ENCODE data around the gene RAB40C.

The RAB40C gene

DNA sequence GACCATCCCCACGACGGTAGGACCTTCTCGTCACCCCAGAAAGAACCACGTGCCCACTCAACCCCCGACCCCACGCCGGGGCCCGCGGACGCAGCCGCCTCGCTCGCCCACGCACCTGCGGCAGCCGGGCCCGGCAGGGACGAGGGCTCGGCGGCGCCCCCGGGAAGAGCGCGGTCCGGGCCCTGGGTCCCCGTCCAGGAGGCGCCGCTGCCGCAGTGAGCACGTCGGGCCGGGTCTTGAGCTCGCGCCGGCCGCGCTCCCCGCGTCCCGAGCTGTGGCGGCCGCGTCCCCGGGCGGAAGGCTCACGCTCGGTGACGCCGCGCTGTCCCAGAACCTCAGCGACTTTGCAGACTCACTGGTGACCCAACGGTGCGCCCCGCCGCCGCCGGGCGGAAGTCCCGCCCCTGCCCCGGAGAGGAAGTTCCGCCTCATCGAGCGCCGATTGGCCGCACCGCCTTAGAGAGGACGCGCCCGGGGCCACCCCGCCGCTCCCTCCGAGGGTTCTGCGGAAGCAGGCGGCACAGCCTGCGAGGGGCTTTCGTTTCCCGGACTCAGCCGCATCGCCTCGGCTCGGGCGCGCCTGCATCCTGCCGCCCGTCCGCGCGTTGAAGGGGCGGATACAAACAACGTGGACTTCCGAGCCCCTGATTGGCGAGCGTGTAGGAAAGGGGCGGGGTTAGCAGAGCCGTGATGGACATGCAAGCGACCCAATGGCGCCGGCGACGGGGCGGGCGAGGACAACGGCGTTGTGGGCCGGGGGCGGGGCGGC is 793 bp upstream of the RAB40C start:
- H3K4me3 ChIP-seq (ENCODE audit: low read depth, low read length): peak overlapping the region; percentile 68
- TF ChIP-seq, protein P1, sequence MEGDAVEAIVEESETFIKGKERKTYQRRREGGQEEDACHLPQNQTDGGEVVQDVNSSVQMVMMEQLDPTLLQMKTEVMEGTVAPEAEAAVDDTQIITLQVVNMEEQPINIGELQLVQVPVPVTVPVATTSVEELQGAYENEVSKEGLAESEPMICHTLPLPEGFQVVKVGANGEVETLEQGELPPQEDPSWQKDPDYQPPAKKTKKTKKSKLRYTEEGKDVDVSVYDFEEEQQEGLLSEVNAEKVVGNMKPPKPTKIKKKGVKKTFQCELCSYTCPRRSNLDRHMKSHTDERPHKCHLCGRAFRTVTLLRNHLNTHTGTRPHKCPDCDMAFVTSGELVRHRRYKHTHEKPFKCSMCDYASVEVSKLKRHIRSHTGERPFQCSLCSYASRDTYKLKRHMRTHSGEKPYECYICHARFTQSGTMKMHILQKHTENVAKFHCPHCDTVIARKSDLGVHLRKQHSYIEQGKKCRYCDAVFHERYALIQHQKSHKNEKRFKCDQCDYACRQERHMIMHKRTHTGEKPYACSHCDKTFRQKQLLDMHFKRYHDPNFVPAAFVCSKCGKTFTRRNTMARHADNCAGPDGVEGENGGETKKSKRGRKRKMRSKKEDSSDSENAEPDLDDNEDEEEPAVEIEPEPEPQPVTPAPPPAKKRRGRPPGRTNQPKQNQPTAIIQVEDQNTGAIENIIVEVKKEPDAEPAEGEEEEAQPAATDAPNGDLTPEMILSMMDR (IDR thresholded peaks at IDR 0.05; ENCODE audit: borderline replicate concordance, insufficient read depth, low read depth, low read length): no peak

DNA sequence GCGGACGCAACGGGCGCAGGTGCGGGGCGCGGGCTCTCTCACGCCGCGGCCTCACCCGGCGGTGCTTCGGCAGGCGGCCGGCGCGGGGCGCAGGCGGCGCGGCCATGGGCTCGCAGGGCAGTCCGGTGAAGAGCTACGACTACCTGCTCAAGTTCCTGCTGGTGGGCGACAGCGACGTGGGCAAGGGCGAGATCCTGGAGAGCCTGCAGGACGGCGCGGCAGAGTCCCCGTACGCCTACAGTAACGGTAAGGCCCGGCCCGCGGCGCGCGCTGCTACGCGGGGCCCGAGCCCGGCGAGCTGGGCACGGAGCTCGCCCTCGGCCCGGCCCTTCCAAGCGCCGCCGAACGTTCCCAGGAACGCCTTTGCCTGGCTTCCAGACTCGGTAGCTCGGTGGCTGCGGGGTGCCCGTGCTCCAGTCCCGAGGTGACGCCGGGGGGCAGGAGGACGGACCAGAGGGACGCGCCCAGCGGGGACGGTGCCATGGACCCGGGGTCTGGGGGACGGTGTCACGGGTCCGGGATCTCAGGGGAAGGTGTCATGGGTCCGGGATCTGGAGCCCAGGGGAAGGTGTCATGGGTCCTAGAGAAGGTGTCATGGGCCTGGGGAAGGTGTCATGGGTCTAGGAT is 435 bp downstream of the RAB40C start:
- TF ChIP-seq, protein P1 (IDR thresholded peaks at IDR 0.05; ENCODE audit: borderline replicate concordance, insufficient read depth, low read depth, low read length): no peak
- peak overlapping the region; percentile 79 for H3K4me3 ChIP-seq (ENCODE audit: low read depth, low read length)

DNA sequence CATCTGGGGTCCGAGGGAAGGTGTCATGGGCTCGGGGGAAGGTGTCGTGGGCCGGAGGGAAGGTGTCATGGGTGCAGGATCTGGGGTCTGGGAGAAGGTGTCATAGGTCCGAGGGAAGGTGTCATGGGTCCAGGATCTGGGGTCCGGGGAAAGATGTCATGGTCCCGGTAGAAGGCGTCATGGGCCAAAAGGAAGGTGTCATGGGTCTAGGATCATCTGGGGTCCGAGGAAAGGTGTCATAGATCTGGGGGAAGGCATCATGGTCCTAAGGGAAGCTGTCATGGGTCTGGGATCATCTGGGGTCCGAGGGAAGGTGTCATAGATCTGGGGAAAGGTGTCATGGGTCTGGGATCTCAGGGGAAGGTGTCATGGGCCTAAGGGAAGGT is 942 bp downstream of the RAB40C start:
- TF ChIP-seq, protein P1 (IDR thresholded peaks at IDR 0.05; ENCODE audit: borderline replicate concordance, insufficient read depth, low read depth, low read length): no peak
- H3K4me3 ChIP-seq (ENCODE audit: low read depth, low read length): peak overlapping the region; percentile 79

DNA sequence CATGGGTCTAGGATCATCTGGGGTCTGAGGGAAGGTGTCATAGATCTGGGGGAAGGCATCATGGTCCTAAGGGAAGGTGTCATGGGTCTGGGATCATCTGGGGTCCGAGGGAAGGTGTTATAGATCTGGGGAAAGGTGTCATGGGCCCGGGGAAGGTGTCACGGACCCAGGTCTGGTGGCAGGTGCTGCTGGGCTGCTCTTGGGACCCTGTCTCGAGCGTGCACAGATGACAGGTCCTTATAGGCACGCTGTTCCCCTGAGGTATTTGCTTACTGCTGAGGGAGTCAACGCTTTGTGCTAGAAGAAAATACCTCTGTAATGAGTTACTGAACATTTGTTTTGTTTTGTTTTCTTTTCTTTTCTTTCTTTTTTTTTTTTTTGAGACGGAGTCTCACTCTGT is 1.4 kb downstream of the RAB40C start:
- TF ChIP-seq, protein P1 (IDR thresholded peaks at IDR 0.05; ENCODE audit: borderline replicate concordance, insufficient read depth, low read depth, low read length): no peak
- peak overlapping the region; percentile 79 for H3K4me3 ChIP-seq (ENCODE audit: low read depth, low read length)

DNA sequence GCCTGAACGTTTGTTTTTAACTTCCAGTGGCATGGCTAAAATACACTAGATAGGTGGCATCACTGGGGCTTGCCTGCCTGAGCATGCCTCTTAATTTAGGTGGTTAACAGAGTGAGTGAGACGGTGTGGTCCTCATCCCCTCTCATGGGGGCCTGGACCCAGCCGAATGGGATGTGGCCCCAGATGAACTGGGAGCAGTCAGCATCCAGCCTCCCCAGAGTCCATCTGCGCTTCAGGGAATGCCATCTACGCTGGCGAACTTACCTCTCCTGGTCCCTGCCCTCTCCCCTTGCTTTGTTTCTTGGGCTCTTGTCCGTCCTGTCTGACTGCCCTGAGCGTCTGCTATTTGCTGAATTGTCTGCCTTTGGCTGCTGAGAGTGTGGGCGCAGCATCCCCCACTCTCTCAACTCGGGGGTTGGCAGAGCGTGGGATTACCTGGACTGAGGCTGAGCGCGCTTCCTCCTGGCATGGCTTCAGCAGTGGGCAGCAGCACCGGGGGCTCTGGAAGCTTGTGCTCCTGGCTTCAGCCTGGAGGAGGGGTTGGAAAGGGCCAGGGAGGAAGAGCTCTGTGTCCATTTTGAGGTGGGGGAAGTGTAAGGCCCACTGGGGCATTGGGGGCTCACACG is 2.1 kb downstream of the RAB40C start:
- no peak overlapping the region for H3K4me3 ChIP-seq (ENCODE audit: low read depth, low read length)
- TF ChIP-seq, protein P1 (IDR thresholded peaks at IDR 0.05; ENCODE audit: borderline replicate concordance, insufficient read depth, low read depth, low read length): no peak

DNA sequence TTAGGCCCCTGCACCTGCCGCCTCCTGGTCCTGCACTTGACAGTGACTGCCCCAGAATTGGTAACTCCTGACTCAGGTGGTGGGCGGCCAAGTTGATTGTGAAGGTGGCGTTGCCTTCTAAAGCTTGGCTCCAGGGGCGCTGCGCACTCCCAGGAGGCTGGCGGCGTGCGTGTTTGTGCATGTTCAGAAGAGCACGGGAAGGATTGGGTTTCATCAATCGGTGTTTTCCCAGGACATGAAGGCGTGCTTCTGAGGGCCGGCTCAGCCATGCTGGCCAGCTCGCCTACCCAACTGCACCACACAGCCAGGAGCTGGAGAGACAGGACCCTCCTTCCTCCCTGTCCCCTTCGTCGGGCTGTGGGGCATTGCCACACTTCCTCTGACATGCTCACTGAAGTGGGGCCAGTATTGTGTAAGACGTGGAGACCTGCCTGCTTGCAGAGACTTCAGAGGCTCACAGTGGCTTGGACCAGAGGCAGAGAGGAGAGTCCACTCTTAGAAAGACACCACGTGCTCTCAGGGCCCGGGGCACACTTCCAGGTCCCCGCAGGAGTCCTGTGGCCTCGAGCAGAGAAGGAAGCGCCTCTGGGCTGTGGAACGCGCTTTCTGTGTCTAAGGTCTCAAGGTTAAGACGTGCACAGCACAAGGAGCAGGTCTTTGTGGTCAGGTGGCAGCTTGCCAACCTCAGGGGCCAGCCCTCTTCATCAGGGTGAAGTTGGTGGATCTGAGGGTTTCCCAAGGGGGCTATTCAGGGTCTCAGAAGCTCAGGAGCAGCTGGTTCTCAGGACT is 2.8 kb downstream of the RAB40C start:
- H3K4me3 ChIP-seq (ENCODE audit: low read depth, low read length): no peak overlapping the region
- TF ChIP-seq, protein P1 (IDR thresholded peaks at IDR 0.05; ENCODE audit: borderline replicate concordance, insufficient read depth, low read depth, low read length): no peak

All from GM12875 (cell line).